ENCODE data around the gene KCTD14. TPM values are rescaled to one million over a fixed set of nuclear protein-coding genes. Genes with fewer than 3 reads are reported as not detected.
A peak's percentile ranks its signal among the peaks of the same experiment; 100 is the strongest.

KCTD14 gene
- total RNA-seq, 2 donors from 2014 or later: 7.6 to 12.2 TPM

DNA sequence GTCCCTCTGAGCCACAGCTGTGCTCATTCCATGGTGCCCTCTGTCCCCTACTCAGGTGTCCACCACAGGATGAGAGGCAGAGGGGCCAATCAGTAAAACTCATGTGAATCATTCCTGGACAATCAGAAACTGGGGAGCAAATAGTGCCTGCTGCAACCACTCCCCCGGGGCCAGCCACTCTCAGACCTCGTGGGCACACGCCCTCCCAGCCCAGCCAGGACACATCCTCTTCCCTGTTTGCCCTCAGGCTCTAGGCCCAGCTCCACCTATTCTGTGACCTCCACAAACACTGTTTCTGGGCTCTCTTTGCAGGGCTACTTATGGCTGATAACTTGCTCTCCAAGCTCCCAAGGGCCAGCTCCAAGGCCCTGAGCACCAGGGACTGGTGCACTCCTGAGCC lies 14.0 kb upstream of the KCTD14 start:
- ATAC-seq (peak; percentile 68), DNase-seq (peak; percentile 67 to 87 (median 82))
- Histone ChIP-seq H3K36me3 (replicated peaks in 1 of 2; ENCODE audit: insufficient read depth in 1 of 2, low read depth in 2 of 2) (no peaks in the 10 kb centered on the region), H3K27me3 (no peaks in the 10 kb centered on the region), H3K4me1 (peaks cover 50% of the 10 kb centered on the region), H3K27ac (peak overlapping the region; percentile 55 to 88 (median 74)), H3K9me3 (no peaks in the 10 kb centered on the region), H3K4me3 (no peak overlapping the region)
- intact Hi-C loops (cut with DNase I): no loop called here
- 0 to 22% methylated on average over 1 to 3 of the region's 3 CpGs for WGBS, 2 donors
- TF ChIP-seq POLR2A (IDR thresholded peaks at IDR 0.05): peak in 2 of 3 donors; percentile 32 to 45
- TF ChIP-seq, protein P1, sequence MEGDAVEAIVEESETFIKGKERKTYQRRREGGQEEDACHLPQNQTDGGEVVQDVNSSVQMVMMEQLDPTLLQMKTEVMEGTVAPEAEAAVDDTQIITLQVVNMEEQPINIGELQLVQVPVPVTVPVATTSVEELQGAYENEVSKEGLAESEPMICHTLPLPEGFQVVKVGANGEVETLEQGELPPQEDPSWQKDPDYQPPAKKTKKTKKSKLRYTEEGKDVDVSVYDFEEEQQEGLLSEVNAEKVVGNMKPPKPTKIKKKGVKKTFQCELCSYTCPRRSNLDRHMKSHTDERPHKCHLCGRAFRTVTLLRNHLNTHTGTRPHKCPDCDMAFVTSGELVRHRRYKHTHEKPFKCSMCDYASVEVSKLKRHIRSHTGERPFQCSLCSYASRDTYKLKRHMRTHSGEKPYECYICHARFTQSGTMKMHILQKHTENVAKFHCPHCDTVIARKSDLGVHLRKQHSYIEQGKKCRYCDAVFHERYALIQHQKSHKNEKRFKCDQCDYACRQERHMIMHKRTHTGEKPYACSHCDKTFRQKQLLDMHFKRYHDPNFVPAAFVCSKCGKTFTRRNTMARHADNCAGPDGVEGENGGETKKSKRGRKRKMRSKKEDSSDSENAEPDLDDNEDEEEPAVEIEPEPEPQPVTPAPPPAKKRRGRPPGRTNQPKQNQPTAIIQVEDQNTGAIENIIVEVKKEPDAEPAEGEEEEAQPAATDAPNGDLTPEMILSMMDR (IDR thresholded peaks at IDR 0.05): no peak

DNA sequence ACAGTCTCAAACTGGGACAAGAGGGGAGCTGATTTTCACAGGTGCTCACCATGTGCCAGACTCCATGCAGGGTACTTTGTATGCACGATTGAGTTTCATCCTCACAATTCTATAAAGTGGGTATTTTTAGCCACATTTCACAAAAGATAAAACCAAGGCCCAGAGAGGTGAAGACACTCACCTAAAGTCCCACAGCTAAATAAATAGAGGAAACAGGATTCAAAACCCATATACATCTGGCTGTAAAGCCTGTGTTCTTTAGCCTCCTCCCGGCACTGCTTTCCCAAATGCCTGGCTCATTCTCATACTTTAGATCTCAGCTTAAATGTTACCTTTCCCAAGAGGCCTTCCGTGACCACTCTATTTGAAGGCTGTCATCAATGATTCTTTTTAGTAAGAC lies 13.2 kb upstream of the KCTD14 start:
- no peak for ATAC-seq
- peak overlapping the region; percentile 55 to 88 (median 74) for H3K27ac ChIP-seq
- no peak overlapping the region for H3K4me3 ChIP-seq
- intact Hi-C loops (cut with DNase I): no loop called here
- H3K9me3 ChIP-seq: no peaks in the 10 kb centered on the region
- DNase-seq: no peak
- no peaks in the 10 kb centered on the region for H3K36me3 ChIP-seq (replicated peaks in 1 of 2; ENCODE audit: insufficient read depth in 1 of 2, low read depth in 2 of 2)
- H3K27me3 ChIP-seq: no peaks in the 10 kb centered on the region
- TF ChIP-seq POLR2A (IDR thresholded peaks at IDR 0.05): no peak
- TF ChIP-seq, protein P1 (IDR thresholded peaks at IDR 0.05): no peak
- 72 to 75% methylated on average over 3 of the region's 3 CpGs for WGBS, 2 donors
- H3K4me1 ChIP-seq: peaks cover 57% of the 10 kb centered on the region

DNA sequence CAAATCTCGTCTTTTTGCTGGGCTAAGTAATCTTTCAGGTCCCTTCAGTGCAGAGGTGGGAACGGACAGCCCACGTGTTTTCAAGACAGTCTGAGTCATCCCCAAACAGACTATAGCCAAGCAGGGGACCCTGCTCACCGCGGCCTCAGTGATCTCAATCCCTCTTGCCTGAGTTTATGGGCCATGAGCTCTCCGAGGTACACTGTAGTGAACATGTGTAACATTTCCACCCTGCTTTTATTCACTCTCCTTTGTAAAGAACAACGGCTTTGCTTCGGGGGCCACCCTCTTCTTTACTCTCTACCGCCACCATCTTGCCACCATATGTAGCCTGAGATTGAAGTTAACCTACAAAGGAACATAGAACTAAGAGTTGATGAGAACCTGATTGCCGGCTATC lies 11.5 kb upstream of the KCTD14 start:
- WGBS, 2 donors: 70 to 76% methylated on average over 10 of the region's 10 CpGs
- H3K27me3 ChIP-seq: no peaks in the 10 kb centered on the region
- H3K9me3 ChIP-seq: no peaks in the 10 kb centered on the region
- no peaks in the 10 kb centered on the region for H3K36me3 ChIP-seq (replicated peaks in 1 of 2; ENCODE audit: insufficient read depth in 1 of 2, low read depth in 2 of 2)
- no peak overlapping the region for H3K4me3 ChIP-seq
- no peak overlapping the region for H3K27ac ChIP-seq
- intact Hi-C loops (cut with DNase I): no loop called here
- DNase-seq (no peak), ATAC-seq (no peak)
- peaks cover 65% of the 10 kb centered on the region for H3K4me1 ChIP-seq
- no peak for TF ChIP-seq POLR2A (IDR thresholded peaks at IDR 0.05)
- TF ChIP-seq, protein P1 (IDR thresholded peaks at IDR 0.05): no peak

DNA sequence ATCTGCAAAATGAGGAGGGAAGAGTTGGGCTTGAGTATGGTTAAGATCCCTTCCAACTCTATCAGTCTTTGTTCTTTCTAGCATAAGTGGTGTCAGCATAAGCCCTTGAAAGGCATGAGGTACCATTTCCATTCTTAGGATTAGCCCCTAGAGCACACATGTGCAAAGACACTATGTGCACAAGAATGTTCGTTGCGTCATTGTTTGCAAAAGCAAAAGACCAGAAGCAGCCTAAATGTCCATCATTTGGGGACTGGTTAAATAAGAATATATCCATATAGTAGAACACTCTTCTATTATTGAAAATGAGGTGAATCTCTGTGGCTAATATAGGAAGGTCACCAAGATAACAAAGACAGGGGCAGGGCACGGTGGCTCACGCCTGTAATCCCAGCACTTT lies 10.0 kb upstream of the KCTD14 start:
- Histone ChIP-seq H3K4me3 (no peak overlapping the region), H3K9me3 (no peaks in the 10 kb centered on the region), H3K4me1 (peaks cover 62% of the 10 kb centered on the region), H3K36me3 (replicated peaks in 1 of 2; ENCODE audit: insufficient read depth in 1 of 2, low read depth in 2 of 2) (no peaks in the 10 kb centered on the region), H3K27ac (peak overlapping the region in 1 of 4 donors; percentile 7), H3K27me3 (no peaks in the 10 kb centered on the region)
- DNase-seq (no peak), ATAC-seq (no peak)
- intact Hi-C loops (cut with DNase I): no loop called here
- WGBS, 2 donors: 31 to 39% methylated on average over 4 of the region's 4 CpGs
- TF ChIP-seq, protein P1 (IDR thresholded peaks at IDR 0.05): no peak
- TF ChIP-seq POLR2A (IDR thresholded peaks at IDR 0.05): no peak

DNA sequence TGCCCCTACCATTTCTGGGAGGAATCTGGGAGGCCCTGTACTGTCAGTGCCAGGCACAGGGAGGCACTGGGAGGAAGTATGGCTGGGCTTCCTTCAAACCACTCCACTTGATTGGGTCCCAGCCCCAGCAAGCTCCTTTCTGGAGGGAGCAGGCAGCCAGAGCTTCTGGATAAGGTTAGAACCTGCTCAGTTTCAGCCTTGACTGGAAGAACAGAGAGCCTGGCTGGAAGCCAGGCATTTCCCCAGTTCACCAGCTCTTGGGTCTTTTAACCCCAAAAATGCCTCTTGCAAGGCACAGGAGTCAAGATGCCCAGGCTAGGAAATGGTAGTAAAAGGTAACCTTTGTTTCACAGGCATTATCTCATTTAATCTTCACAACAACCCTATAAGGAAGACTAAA lies 9.0 kb upstream of the KCTD14 start:
- ATAC-seq (peak; percentile 20), DNase-seq (peak; percentile 56 to 76 (median 70))
- no peaks in the 10 kb centered on the region for H3K27me3 ChIP-seq
- no peaks in the 10 kb centered on the region for H3K36me3 ChIP-seq (replicated peaks in 1 of 2; ENCODE audit: insufficient read depth in 1 of 2, low read depth in 2 of 2)
- H3K27ac ChIP-seq: peak overlapping the region; percentile 26 to 76 (median 48)
- intact Hi-C loops (cut with DNase I): no loop called here
- no peak for TF ChIP-seq POLR2A (IDR thresholded peaks at IDR 0.05)
- TF ChIP-seq, protein P1 (IDR thresholded peaks at IDR 0.05): no peak
- H3K9me3 ChIP-seq: no peaks in the 10 kb centered on the region
- peaks cover 52% of the 10 kb centered on the region for H3K4me1 ChIP-seq
- H3K4me3 ChIP-seq: no peak overlapping the region

All from body of pancreas (tissue), 4 donors.